Activated T-cell treated with anti-CD3 and anti-CD28 coated beads, Interleukin-2, amount 50 U/mL, for 24 hours (primary cell): Measurements from ENCODE around the gene PAN3.

ENCODE experiments used
- DNase-seq: peaks from one replicate; pipeline ENCODE4 v3.0.0-alpha.2; 2020
- H3K27ac Mint-ChIP-seq: 2 replicates; pipeline ENCODE4 v1.8.0; 2020; ENCODE audit warnings: mild to moderate bottlenecking, mixed read lengths
- H3K27me3 Mint-ChIP-seq: 2 replicates; pipeline ENCODE4 v1.8.0; 2020; ENCODE audit warnings: mixed read lengths
- H3K36me3 Mint-ChIP-seq: 2 replicates; pipeline ENCODE4 v1.8.0; 2020; ENCODE audit warnings: low read depth, mixed read lengths
- H3K4me1 Mint-ChIP-seq: 2 replicates; pipeline ENCODE4 v1.8.0; 2020; ENCODE audit warnings: low read depth, mixed read lengths
- H3K4me3 Mint-ChIP-seq: 2 replicates; pipeline ENCODE4 v1.8.0; 2020; ENCODE audit warnings: mild to moderate bottlenecking, moderate library complexity, mixed read lengths
- H3K9me3 Mint-ChIP-seq: 2 replicates; pipeline ENCODE4 v1.8.0; 2020; ENCODE audit warnings: mixed read lengths

The PAN3 gene

GRCh38 chr13:28339419-28339818 lies 201.1 kb downstream of the PAN3 start:
- Mint-ChIP-seq H3K27me3 (no peaks in the 10 kb centered on the region), H3K9me3 (no peaks in the 10 kb centered on the region), H3K27ac (no peak overlapping the region), H3K4me1 (peaks cover 11% of the 10 kb centered on the region), H3K4me3 (no peak overlapping the region), H3K36me3 (no peaks in the 10 kb centered on the region)
- no peak for DNase-seq

GRCh38 chr13:28340272-28340793 lies 202.0 kb downstream of the PAN3 start:
- DNase-seq, result no peak
- Mint-ChIP-seq H3K27me3 (no peaks in the 10 kb centered on the region), H3K36me3 (no peaks in the 10 kb centered on the region), H3K27ac (peak overlapping the region; percentile 16), H3K4me1 (peaks cover 11% of the 10 kb centered on the region), H3K9me3 (no peaks in the 10 kb centered on the region), H3K4me3 (no peak overlapping the region)

GRCh38 chr13:28342251-28342650 lies 203.9 kb downstream of the PAN3 start:
- DNase-seq, result no peak
- Mint-ChIP-seq H3K27me3 (no peaks in the 10 kb centered on the region), H3K36me3 (no peaks in the 10 kb centered on the region), H3K9me3 (no peaks in the 10 kb centered on the region), H3K4me3 (no peak overlapping the region), H3K27ac (no peak overlapping the region), H3K4me1 (peaks cover 11% of the 10 kb centered on the region)

GRCh38 chr13:28344163-28344562 lies 205.8 kb downstream of the PAN3 start:
- no peak overlapping the region for H3K4me3 Mint-ChIP-seq
- no peaks in the 10 kb centered on the region for H3K9me3 Mint-ChIP-seq

More at GRCh38 chr13:28344163-28344562, 205.8 kb downstream of the PAN3 start:
- no peaks in the 10 kb centered on the region for H3K27me3 Mint-ChIP-seq
- no peak overlapping the region for H3K27ac Mint-ChIP-seq
- DNase-seq, result no peak
- no peaks in the 10 kb centered on the region for H3K36me3 Mint-ChIP-seq
- peaks cover 22% of the 10 kb centered on the region for H3K4me1 Mint-ChIP-seq
